Small intestine (tissue), 7 donors: Measurements from ENCODE around the gene LSM14B. TPM values are rescaled to one million over a fixed set of nuclear protein-coding genes. Genes with fewer than 3 reads are reported as not detected.

Experiments used
- DNase-seq, 2 donors: peaks; one replicate each; pipeline versions ENCODE4 v3.0.0 to v3.0.0-alpha.2; 2013
- FAIRE-seq: peaks from 2 replicates; lab custom pipeline; 2012; peaks lifted over from hg19 to GRCh38; lab: Jason Lieb, UNC
- H3K27ac ChIP-seq, 3 donors: one replicate each; pipeline ENCODE4 v1.5.1; 2013; ENCODE audit warnings: low read length in 2 of 3, mild to moderate bottlenecking in 2 of 3, control low read depth in 1 of 3, inconsistent platforms in 1 of 3, low read depth in 1 of 3, moderate library complexity in 1 of 3
- H3K27me3 ChIP-seq, 3 donors: one replicate each; pipeline ENCODE4 v1.6.1; 2013; ENCODE audit warnings: low read length in 3 of 3, inconsistent platforms in 1 of 3; ENCODE audit not compliant: control insufficient read depth in 3 of 3, insufficient read depth in 3 of 3
- H3K36me3 ChIP-seq, 3 donors: one replicate each; pipeline ENCODE4 v1.6.1; 2013; ENCODE audit warnings: low read length in 3 of 3, inconsistent platforms in 1 of 3, low read depth in 1 of 3, mild to moderate bottlenecking in 1 of 3, moderate library complexity in 1 of 3; ENCODE audit not compliant: control insufficient read depth in 3 of 3, insufficient read depth in 2 of 3
- H3K4me1 ChIP-seq, 3 donors: one replicate each; pipeline ENCODE4 v1.6.1; 2013; ENCODE audit warnings: low read length in 2 of 3, inconsistent platforms in 1 of 3, low read depth in 1 of 3, mild to moderate bottlenecking in 1 of 3, moderate library complexity in 1 of 3; ENCODE audit not compliant: control insufficient read depth in 3 of 3, insufficient read depth in 2 of 3
- H3K4me3 ChIP-seq, 3 donors: one replicate each; pipeline ENCODE4 v1.5.1; 2013; ENCODE audit warnings: low read length in 3 of 3, control low read depth in 1 of 3, inconsistent platforms in 1 of 3, low read depth in 1 of 3, mild to moderate bottlenecking in 1 of 3, moderate library complexity in 1 of 3
- H3K9me3 ChIP-seq, 2 donors: one replicate each; pipeline ENCODE4 v1.6.1; 2013; ENCODE audit warnings: low read depth in 1 of 2, low read length in 1 of 2; ENCODE audit not compliant: control insufficient read depth in 2 of 2, insufficient read depth in 1 of 2
- WGBS, 3 donors: extraction: QIAGEN DNeasy Blood & Tissue Kit; methylation state at CpG; one replicate each; pipeline ENCODE4 v1.1.7; 2013; 5-methylcytosine and 5-hydroxymethylcytosine counted together
- polyA plus RNA-seq, 4 donors: library from polyadenylated mRNA; stranded (reverse) in 3 of 4; unstranded in 1 of 4; fragments of 200-250 nt in 3 of 4; fragments of 120-200 nt in 1 of 4; gene quantifications; one replicate each; pipeline versions ENCODE4 v1.2.1 to v1.2.3, GENCODE V29; 2013
- donor health status: healthy with polysubstance abuse.
- donor health status: control.
- donor health status: control.
- donor health status: Bipolar disorder and iron deficiency.
- donor health status: healthy.

The LSM14B gene
- polyA plus RNA-seq, 4 donors, result 11.9 to 47.0 (median 18.2) TPM

- no peak overlapping the region for H3K27ac ChIP-seq
Measured at GRCh38 chr20:62156592-62157386, 34.5 kb downstream of the LSM14B start.

GRCh38 chr20:62157387-62158087, 35.3 kb downstream of the LSM14B start:
- H3K4me1 ChIP-seq, result peaks cover 0 to 4% (median 0%) of the 10 kb centered on the region in 3 donors
- peaks cover 2 to 8% of the 10 kb centered on the region in 2 donors for H3K9me3 ChIP-seq
- FAIRE-seq (no peak), DNase-seq (no peak)
- no peaks in the 10 kb centered on the region for H3K27me3 ChIP-seq
- peaks cover 0 to 58% (median 2%) of the 10 kb centered on the region in 3 donors for H3K36me3 ChIP-seq
- no peak overlapping the region for H3K4me3 ChIP-seq
- no peak overlapping the region for H3K27ac ChIP-seq
- WGBS, 3 donors, result 88 to 89% (median 89%) methylated on average over 23 to 25 of the region's 25 CpGs

More at GRCh38 chr20:62156592-62157386, 34.5 kb downstream of the LSM14B start:
- no peak overlapping the region for H3K4me3 ChIP-seq
- H3K36me3 ChIP-seq, result peaks cover 0 to 58% (median 2%) of the 10 kb centered on the region in 3 donors
- peaks cover 2 to 8% of the 10 kb centered on the region in 2 donors for H3K9me3 ChIP-seq
- 52 to 56% (median 53%) methylated on average over 22 to 24 of the region's 24 CpGs for WGBS, 3 donors
- DNase-seq (peak; percentile 45 to 70), FAIRE-seq (no peak)
- peaks cover 0 to 4% (median 0%) of the 10 kb centered on the region in 3 donors for H3K4me1 ChIP-seq
- H3K27me3 ChIP-seq, result no peaks in the 10 kb centered on the region

GRCh38 chr20:62158088-62158400, 35.8 kb downstream of the LSM14B start:
- Histone ChIP-seq H3K4me1 (peaks cover 0 to 4% (median 0%) of the 10 kb centered on the region in 3 donors), H3K4me3 (no peak overlapping the region), H3K9me3 (peaks cover 2 to 8% of the 10 kb centered on the region in 2 donors), H3K27ac (no peak overlapping the region), H3K36me3 (peaks cover 0 to 60% (median 7%) of the 10 kb centered on the region in 3 donors), H3K27me3 (no peaks in the 10 kb centered on the region)
- 96 to 99% (median 96%) methylated on average over 12 of the region's 12 CpGs for WGBS, 3 donors
- DNase-seq (no peak), FAIRE-seq (no peak)

GRCh38 chr20:62158541-62158940, 36.3 kb downstream of the LSM14B start:
- DNase-seq (no peak), FAIRE-seq (no peak)
- 96 to 97% (median 96%) methylated on average over 22 of the region's 22 CpGs for WGBS, 3 donors
- peaks cover 0 to 59% (median 9%) of the 10 kb centered on the region in 3 donors for H3K36me3 ChIP-seq
- H3K27me3 ChIP-seq, result no peaks in the 10 kb centered on the region
- no peak overlapping the region for H3K27ac ChIP-seq
- no peak overlapping the region for H3K4me3 ChIP-seq
- peaks cover 0 to 4% (median 0%) of the 10 kb centered on the region in 3 donors for H3K4me1 ChIP-seq
- H3K9me3 ChIP-seq, result peaks cover 0 to 3% of the 10 kb centered on the region in 2 donors

GRCh38 chr20:62159052-62159451, 36.8 kb downstream of the LSM14B start:
- peaks cover 0 to 4% (median 0%) of the 10 kb centered on the region in 3 donors for H3K4me1 ChIP-seq
- H3K36me3 ChIP-seq, result peaks cover 0 to 63% (median 9%) of the 10 kb centered on the region in 3 donors
- no peak for FAIRE-seq
- no peaks in the 10 kb centered on the region for H3K9me3 ChIP-seq
- no peak overlapping the region for H3K27ac ChIP-seq
- WGBS, 3 donors, result 90 to 96% (median 92%) methylated on average over 10 to 11 of the region's 11 CpGs
- DNase-seq, result no peak
- H3K27me3 ChIP-seq, result no peaks in the 10 kb centered on the region
- no peak overlapping the region for H3K4me3 ChIP-seq

- WGBS, 3 donors, result 79 to 85% (median 80%) methylated on average over 14 of the region's 14 CpGs
- DNase-seq (no peak), FAIRE-seq (no peak)
- Histone ChIP-seq H3K4me1 (peaks cover 0 to 4% (median 0%) of the 10 kb centered on the region in 3 donors), H3K9me3 (no peaks in the 10 kb centered on the region), H3K27ac (no peak overlapping the region), H3K4me3 (no peak overlapping the region), H3K36me3 (peaks cover 0 to 66% (median 14%) of the 10 kb centered on the region in 3 donors), H3K27me3 (no peaks in the 10 kb centered on the region)
Measured at GRCh38 chr20:62159839-62160238, 37.6 kb downstream of the LSM14B start.

- DNase-seq, result no peak
- H3K4me3 ChIP-seq, result no peak overlapping the region
- H3K36me3 ChIP-seq, result peaks cover 0 to 69% (median 14%) of the 10 kb centered on the region in 3 donors
- no peaks in the 10 kb centered on the region for H3K27me3 ChIP-seq
- WGBS, 3 donors, result 90 to 93% (median 92%) methylated on average over 7 to 9 of the region's 9 CpGs
- H3K27ac ChIP-seq, result no peak overlapping the region
- peaks cover 0 to 4% (median 0%) of the 10 kb centered on the region in 3 donors for H3K4me1 ChIP-seq
- no peak for FAIRE-seq
- H3K9me3 ChIP-seq, result no peaks in the 10 kb centered on the region
Measured at GRCh38 chr20:62160253-62160652, 38.0 kb downstream of the LSM14B start.

GRCh38 chr20:62160876-62161275, 38.6 kb downstream of the LSM14B start:
- H3K4me1 ChIP-seq, result peaks cover 0 to 4% (median 0%) of the 10 kb centered on the region in 3 donors
- H3K36me3 ChIP-seq, result peaks cover 0 to 69% (median 19%) of the 10 kb centered on the region in 3 donors
- WGBS, 3 donors, result 92 to 95% (median 94%) methylated on average over 17 of the region's 17 CpGs

More at GRCh38 chr20:62160876-62161275, 38.6 kb downstream of the LSM14B start:
- no peaks in the 10 kb centered on the region for H3K9me3 ChIP-seq
- no peaks in the 10 kb centered on the region for H3K27me3 ChIP-seq
- no peak for FAIRE-seq
- no peak for DNase-seq
- H3K4me3 ChIP-seq, result no peak overlapping the region
- no peak overlapping the region for H3K27ac ChIP-seq
